Measurements from ENCODE around the gene CHD6. TPM values are rescaled to one million over a fixed set of nuclear protein-coding genes. Genes with fewer than 3 reads are reported as not detected.

CHD6 gene
- total RNA-seq, 1 experiment from 2014 or later = 51.1 TPM

DNA sequence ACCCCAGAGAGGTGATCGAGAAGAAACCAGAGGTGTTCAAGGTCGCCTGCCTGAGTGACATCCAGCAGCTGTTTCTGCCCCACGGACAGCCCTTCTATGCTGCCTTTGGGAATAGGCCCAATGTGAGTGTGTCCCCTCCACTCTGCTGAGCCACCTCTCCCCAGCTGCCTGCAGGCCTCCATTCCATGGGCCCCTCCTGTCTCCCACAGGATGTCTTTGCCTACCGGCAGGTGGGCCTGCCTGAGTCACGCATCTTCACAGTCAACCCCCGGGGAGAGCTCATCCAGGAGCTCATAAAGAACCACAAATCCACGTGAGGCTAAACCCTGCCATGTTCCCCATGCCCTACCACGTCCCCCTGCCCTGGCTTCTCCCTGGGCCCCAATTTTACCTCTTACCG lies 259.9 kb downstream of the CHD6 start:
- no peaks in the 10 kb centered on the region for H3K4me1 ChIP-seq (replicated peaks; ENCODE audit: insufficient read depth)
- ChIA-PET CTCF (interaction anchor here (0.6 kb wide), 1 partner anchor 480 kb away, joined by 3 read pairs; no protein-coding TSS in a partner anchor), POLR2A (ENCODE audit: unreplicated experiment) (no interaction called here)
- H3K4me2 ChIP-seq = no peak overlapping the region
- no peak for DNase-seq
- H3K9me3 ChIP-seq (ENCODE audit: insufficient read depth, low read depth) = no peaks in the 10 kb centered on the region
- H3K79me2 ChIP-seq (ENCODE audit: low read depth) = no peaks in the 10 kb centered on the region
- no peaks in the 10 kb centered on the region for H4K20me1 ChIP-seq (ENCODE audit: insufficient read depth)
- H3K27ac ChIP-seq = no peak overlapping the region
- no TSS peak for BruUV-seq (replicated peaks)
- no peak overlapping the region for H3K4me3 ChIP-seq
- H2AFZ ChIP-seq = no peak overlapping the region
- H3K27me3 ChIP-seq (ENCODE audit: insufficient read depth, low read depth) = no peaks in the 10 kb centered on the region
- H3F3A ChIP-seq (ENCODE audit: insufficient read depth, low read depth) = no peaks in the 10 kb centered on the region
- no peaks in the 10 kb centered on the region for H3K9me2 ChIP-seq (ENCODE audit: insufficient read depth)
- H3K36me3 ChIP-seq (ENCODE audit: low read depth) = no peaks in the 10 kb centered on the region
- TF ChIP-seq EZH2 (IDR thresholded peaks at IDR 0.05; ENCODE audit: low read depth) = no peak
- TF ChIP-seq, protein P1, sequence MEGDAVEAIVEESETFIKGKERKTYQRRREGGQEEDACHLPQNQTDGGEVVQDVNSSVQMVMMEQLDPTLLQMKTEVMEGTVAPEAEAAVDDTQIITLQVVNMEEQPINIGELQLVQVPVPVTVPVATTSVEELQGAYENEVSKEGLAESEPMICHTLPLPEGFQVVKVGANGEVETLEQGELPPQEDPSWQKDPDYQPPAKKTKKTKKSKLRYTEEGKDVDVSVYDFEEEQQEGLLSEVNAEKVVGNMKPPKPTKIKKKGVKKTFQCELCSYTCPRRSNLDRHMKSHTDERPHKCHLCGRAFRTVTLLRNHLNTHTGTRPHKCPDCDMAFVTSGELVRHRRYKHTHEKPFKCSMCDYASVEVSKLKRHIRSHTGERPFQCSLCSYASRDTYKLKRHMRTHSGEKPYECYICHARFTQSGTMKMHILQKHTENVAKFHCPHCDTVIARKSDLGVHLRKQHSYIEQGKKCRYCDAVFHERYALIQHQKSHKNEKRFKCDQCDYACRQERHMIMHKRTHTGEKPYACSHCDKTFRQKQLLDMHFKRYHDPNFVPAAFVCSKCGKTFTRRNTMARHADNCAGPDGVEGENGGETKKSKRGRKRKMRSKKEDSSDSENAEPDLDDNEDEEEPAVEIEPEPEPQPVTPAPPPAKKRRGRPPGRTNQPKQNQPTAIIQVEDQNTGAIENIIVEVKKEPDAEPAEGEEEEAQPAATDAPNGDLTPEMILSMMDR (conservative IDR thresholded peaks at IDR 0.05) = no peak
- intact Hi-C loops (cut with micrococcal nuclease; ENCODE audit: unreplicated experiment) = no loop called here

DNA sequence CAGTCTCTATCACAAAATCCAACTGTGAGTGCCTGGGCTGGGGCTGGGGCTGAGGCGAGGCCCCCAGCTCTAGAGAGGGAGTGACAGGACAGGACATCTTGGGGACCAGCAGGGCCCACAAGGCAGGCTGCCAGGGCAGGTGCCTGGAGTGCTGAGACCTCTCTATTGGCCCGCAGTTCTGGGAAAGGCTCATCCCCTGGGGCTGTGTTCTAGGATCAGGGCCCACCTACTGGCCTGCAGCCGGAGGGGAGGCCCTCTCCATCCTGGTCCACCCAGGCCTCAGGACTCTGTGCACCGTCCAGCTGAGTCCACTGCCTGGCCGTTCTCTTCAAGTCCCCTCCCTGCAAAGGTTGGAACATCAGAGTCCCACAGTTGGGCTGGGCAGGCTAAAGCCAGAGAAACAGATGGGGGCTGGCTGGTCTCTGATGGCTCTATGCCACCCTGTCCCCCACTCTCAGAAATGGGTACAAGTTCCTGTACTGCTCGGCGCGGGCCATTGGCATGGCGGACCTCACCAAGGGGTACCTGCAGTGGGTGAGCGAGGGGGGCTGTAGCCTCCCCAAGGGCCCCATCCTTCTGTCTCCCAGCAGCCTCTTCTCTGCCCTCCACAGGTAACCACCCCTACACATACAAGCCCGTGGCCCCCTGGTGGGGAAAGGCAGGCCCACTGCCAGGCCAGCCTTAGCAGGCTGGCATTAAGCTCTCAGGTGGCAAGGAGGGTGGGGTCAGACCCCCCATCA lies 260.6 kb downstream of the CHD6 start:
- H3K9me3 ChIP-seq (ENCODE audit: insufficient read depth, low read depth) = no peaks in the 10 kb centered on the region
- no peak overlapping the region for H3K4me2 ChIP-seq
- no peaks in the 10 kb centered on the region for H3K36me3 ChIP-seq (ENCODE audit: low read depth)
- no peaks in the 10 kb centered on the region for H4K20me1 ChIP-seq (ENCODE audit: insufficient read depth)
- POLR2A ChIA-PET (ENCODE audit: unreplicated experiment) = no interaction called here
- H3K79me2 ChIP-seq (ENCODE audit: low read depth) = no peaks in the 10 kb centered on the region
- TF ChIP-seq, protein P1 (conservative IDR thresholded peaks at IDR 0.05) = no peak
- no peak for TF ChIP-seq EZH2 (IDR thresholded peaks at IDR 0.05; ENCODE audit: low read depth)
- no peak overlapping the region for H3K4me3 ChIP-seq
- H3K27ac ChIP-seq = no peak overlapping the region
- no TSS peak for BruUV-seq (replicated peaks)
- CTCF ChIA-PET = interaction anchor here (0.6 kb wide), 2 partner anchors 88 to 481 kb away, joined by 3 to 7 read pairs; no protein-coding TSS in a partner anchor
- no peak overlapping the region for H2AFZ ChIP-seq
- H3K4me1 ChIP-seq (replicated peaks; ENCODE audit: insufficient read depth) = no peaks in the 10 kb centered on the region
- DNase-seq = peak in 1 of 2 experiments; percentile 17
- no peaks in the 10 kb centered on the region for H3F3A ChIP-seq (ENCODE audit: insufficient read depth, low read depth)
- no peaks in the 10 kb centered on the region for H3K9me2 ChIP-seq (ENCODE audit: insufficient read depth)
- H3K27me3 ChIP-seq (ENCODE audit: insufficient read depth, low read depth) = no peaks in the 10 kb centered on the region
- intact Hi-C loops (cut with micrococcal nuclease; ENCODE audit: unreplicated experiment) = no loop called here

DNA sequence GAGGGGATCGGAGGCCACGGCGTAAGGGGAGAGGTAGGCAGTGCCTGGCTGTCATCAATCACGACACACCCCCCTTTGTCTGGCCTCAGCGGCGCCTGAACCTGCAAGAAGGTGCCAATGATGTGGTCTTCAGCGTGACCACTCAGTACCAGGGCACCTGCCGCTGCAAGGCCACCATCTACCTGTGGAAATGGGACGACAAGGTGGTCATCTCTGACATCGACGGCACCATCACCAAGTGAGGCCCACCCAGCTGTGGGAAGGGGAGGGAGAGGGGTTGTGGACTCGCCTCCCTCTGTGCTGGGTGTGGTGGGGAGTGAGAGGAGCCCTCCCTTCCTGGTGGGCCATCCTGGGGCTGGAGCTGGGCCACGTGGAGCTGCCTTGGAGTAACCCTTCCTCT lies 261.2 kb downstream of the CHD6 start:
- intact Hi-C loops (cut with micrococcal nuclease; ENCODE audit: unreplicated experiment) = no loop called here
- POLR2A ChIA-PET (ENCODE audit: unreplicated experiment) = no interaction called here
- Histone ChIP-seq H3K27me3 (ENCODE audit: insufficient read depth, low read depth) (no peaks in the 10 kb centered on the region), H4K20me1 (ENCODE audit: insufficient read depth) (no peaks in the 10 kb centered on the region), H3K36me3 (ENCODE audit: low read depth) (no peaks in the 10 kb centered on the region), H3K27ac (no peak overlapping the region), H3K9me3 (ENCODE audit: insufficient read depth, low read depth) (no peaks in the 10 kb centered on the region), H3K4me1 (replicated peaks; ENCODE audit: insufficient read depth) (no peaks in the 10 kb centered on the region), H3K4me3 (no peak overlapping the region), H2AFZ (no peak overlapping the region), H3K4me2 (no peak overlapping the region), H3K79me2 (ENCODE audit: low read depth) (no peaks in the 10 kb centered on the region), H3K9me2 (ENCODE audit: insufficient read depth) (no peaks in the 10 kb centered on the region), H3F3A (ENCODE audit: insufficient read depth, low read depth) (no peaks in the 10 kb centered on the region)
- CTCF ChIA-PET = no interaction called here
- no TSS peak for BruUV-seq (replicated peaks)
- DNase-seq = peak in 1 of 2 experiments; percentile 16
- TF ChIP-seq EZH2 (IDR thresholded peaks at IDR 0.05; ENCODE audit: low read depth) = no peak

Data from PC-9 (cell line).